Panc1 (cell line): Measurements from ENCODE around the gene PLEKHG4B. TPM values are rescaled to one million over a fixed set of nuclear protein-coding genes. Genes with fewer than 3 reads are reported as not detected.

Source experiments
- ATAC-seq: fragments of 200-7000 bp; cut with Tn5 transposase; 2 replicates; pipeline ENCODE4 v1.9.1; 2020; ENCODE audit warnings: mild to moderate bottlenecking, moderate library complexity
- BruUV-seq: library from RNA; stranded (reverse); fragments of 400-500 nt; replicated peaks from 2 replicates; lab custom pipeline; 2021; lab: Mats Ljungman, UMichigan
- CTCF ChIA-PET: fragments of 300-600 bp; sonication (Branson Sonifier 250); formaldehyde crosslinking; loops from one replicate; lab custom pipeline; 2022; ENCODE audit warnings: antibody characterized with exemption; lab: Charles Lee
- POLR2A ChIA-PET: fragments of 300-600 bp; sonication (Branson Sonifier 250); formaldehyde crosslinking; loops from one replicate; lab custom pipeline; 2022; ENCODE audit warnings: antibody characterized with exemption; lab: Charles Lee
- DNase-seq: peaks from one replicate; pipeline ENCODE4 v3.0.0-alpha.2; 2010; ENCODE audit warnings: low read depth, low spot score
- H3K27ac ChIP-seq: 2 replicates; pipeline ENCODE4 v1.5.1; 2011; ENCODE audit warnings: mild to moderate bottlenecking, low read length, inconsistent platforms
- H3K27me3 ChIP-seq: fragments of 200-500 bp; sonication (Bioruptor generic); 2 replicates; pipeline ENCODE4 v1.6.0; 2014; ENCODE audit warnings: low read length, inconsistent platforms; ENCODE audit not compliant: control insufficient read depth, insufficient read depth
- H3K36me3 ChIP-seq: fragments of 200-500 bp; sonication (Bioruptor generic); 2 replicates; pipeline ENCODE4 v1.5.1; 2014; ENCODE audit warnings: inconsistent platforms, mild to moderate bottlenecking, low read length, moderate library complexity; ENCODE audit not compliant: control insufficient read depth, insufficient read depth
- H3K4me1 ChIP-seq: 2 replicates; pipeline ENCODE4 v1.5.1; 2011; ENCODE audit warnings: inconsistent platforms, mild to moderate bottlenecking, low read length, moderate library complexity; ENCODE audit not compliant: control insufficient read depth, insufficient read depth
- H3K4me3 ChIP-seq, 2 experiments: 2 replicates each; pipeline ENCODE4 v1.5.1; 2011 to 2012; ENCODE audit warnings: low read depth in 2 of 2, low read length in 2 of 2, mild to moderate bottlenecking in 2 of 2, inconsistent platforms in 1 of 2, moderate library complexity in 1 of 2
- H3K9me3 ChIP-seq: fragments of 200-500 bp; sonication (Bioruptor generic); 2 replicates; pipeline ENCODE4 v1.5.1; 2014; ENCODE audit warnings: low read depth, mild to moderate bottlenecking, inconsistent platforms, low read length, moderate library complexity; ENCODE audit not compliant: control insufficient read depth, insufficient read depth
- POLR2AphosphoS5 ChIP-seq: IDR thresholded peaks from 2 replicates; pipeline ENCODE4 v1.6.1; 2012; ENCODE audit warnings: mild to moderate bottlenecking, low read depth, low read length, moderate library complexity
- SIN3A ChIP-seq: IDR thresholded peaks from 2 replicates; pipeline ENCODE4 v1.6.1; 2012; ENCODE audit warnings: low read depth, mild to moderate bottlenecking, low read length, moderate library complexity, borderline replicate concordance; ENCODE audit not compliant: insufficient read depth
- TCF7L2 ChIP-seq: IDR thresholded peaks from 2 replicates; pipeline ENCODE4 v1.6.1; 2011; ENCODE audit warnings: mild to moderate bottlenecking, low read depth, low read length, inconsistent platforms
- in situ Hi-C: cut with HindIII; loops from 2 replicates; pipeline ENCODE4 v1.10.0; 2016; ENCODE audit warnings: low sequenced_read_pairs, low pct_unique_long_range_greater_than_20kb
- intact Hi-C: fragments of 100-400 bp; cut with micrococcal nuclease; formaldehyde crosslinking; loops from one replicate; pipeline ENCODE4 v1.10.0; 2022; ENCODE audit not compliant: unreplicated experiment
- total RNA-seq: library from RNA; stranded (reverse); gene quantifications from one replicate; pipeline ENCODE4 v1.2.1, GENCODE V29; 2021; ENCODE audit not compliant: unreplicated experiment
- TF ChIP-seq, protein P1 (sequence below): fragments of 450-650 bp; IDR thresholded peaks from 2 replicates; pipeline ENCODE4 v1.5.1; 2017; ENCODE audit warnings: mild to moderate bottlenecking
- TF ChIP-seq, protein P2 (sequence below), 2 experiments: IDR thresholded peaks; 2 replicates each; pipeline ENCODE4 v1.6.1; 2011 to 2012; ENCODE audit warnings: low read depth in 2 of 2, control low read depth in 1 of 2, low read length in 1 of 2, mild to moderate bottlenecking in 1 of 2, moderate library complexity in 1 of 2; ENCODE audit not compliant: insufficient read depth in 1 of 2

Gene PLEKHG4B
- total RNA-seq, 1 experiment from 2014 or later: 8.9 TPM

DNA sequence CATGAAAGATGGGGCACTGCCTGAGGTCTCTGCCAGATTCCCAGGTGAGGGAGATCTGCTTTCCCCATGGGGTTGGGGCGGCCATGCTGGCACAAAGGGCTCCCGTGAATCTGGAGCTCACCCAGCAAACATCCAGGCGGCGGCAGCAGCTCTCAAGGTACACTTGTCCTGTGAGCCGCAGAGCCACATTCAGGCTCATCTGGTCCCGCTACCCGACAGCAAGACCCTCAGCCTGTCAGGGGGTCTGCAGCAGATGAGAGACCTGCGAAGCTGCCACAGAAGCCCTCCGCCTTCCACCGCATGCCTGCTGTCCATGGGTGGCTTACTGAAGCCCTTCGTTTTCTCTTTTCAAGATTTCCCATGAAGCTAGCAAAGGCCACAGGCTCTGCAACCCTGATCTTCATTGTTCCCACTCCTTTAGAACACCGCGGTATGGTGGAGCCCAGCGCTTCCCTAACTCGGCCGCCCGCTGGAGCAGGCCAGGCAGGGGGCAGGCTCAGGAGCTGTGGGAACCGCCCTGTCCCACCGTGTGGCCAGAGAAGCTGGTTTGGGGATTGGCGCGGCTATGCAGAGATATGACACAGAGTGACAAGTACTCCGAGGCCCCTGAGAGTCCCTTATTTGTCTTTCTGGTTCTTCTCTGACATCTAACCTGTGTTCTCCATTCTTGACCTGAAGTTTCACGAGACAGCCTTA lies 108.1 kb downstream of the PLEKHG4B start:
- Histone ChIP-seq H3K27me3 (no peaks in the 10 kb centered on the region), H3K36me3 (no peaks in the 10 kb centered on the region), H3K4me1 (peaks cover 4% of the 10 kb centered on the region; the same call in 1 of the 2 replicates), H3K9me3 (no peaks in the 10 kb centered on the region), H3K4me3 (no peak overlapping the region), H3K27ac (no peak overlapping the region)
- no peak for DNase-seq
- in situ Hi-C loops: no loop called here
- ChIA-PET CTCF (interaction anchor here (0.7 kb wide), 1 partner anchor 792 kb away, joined by 8 read pairs; no protein-coding TSS in a partner anchor), POLR2A (no interaction called here)
- ATAC-seq: no peak
- BruUV-seq: no TSS peak
- intact Hi-C loops: no loop called here
- no peak for TF ChIP-seq SIN3A
- TF ChIP-seq, protein P1, sequence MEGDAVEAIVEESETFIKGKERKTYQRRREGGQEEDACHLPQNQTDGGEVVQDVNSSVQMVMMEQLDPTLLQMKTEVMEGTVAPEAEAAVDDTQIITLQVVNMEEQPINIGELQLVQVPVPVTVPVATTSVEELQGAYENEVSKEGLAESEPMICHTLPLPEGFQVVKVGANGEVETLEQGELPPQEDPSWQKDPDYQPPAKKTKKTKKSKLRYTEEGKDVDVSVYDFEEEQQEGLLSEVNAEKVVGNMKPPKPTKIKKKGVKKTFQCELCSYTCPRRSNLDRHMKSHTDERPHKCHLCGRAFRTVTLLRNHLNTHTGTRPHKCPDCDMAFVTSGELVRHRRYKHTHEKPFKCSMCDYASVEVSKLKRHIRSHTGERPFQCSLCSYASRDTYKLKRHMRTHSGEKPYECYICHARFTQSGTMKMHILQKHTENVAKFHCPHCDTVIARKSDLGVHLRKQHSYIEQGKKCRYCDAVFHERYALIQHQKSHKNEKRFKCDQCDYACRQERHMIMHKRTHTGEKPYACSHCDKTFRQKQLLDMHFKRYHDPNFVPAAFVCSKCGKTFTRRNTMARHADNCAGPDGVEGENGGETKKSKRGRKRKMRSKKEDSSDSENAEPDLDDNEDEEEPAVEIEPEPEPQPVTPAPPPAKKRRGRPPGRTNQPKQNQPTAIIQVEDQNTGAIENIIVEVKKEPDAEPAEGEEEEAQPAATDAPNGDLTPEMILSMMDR: no peak

DNA sequence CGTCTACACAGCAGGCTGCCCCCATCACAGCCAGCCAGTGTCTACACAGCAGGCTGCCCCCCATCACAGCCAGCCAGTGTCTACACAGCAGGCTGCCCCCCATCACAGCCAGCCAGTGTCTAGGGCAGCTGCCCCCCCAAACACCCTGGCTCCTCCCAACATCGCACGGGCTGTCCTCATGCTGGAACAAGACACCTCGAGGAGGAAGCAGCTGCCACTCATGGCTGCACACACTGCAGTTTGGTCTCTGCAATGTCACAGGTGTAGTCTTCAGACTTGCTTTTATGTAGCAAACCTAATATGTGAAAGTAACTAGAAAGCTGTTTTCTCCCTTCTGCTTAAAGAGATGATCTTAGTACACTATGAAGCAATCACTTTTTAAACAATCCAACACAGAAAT lies 109.0 kb downstream of the PLEKHG4B start:
- no TSS peak for BruUV-seq

More for the DNA sequence above, 109.0 kb downstream of the PLEKHG4B start:
- H3K4me3 ChIP-seq: no peak overlapping the region
- TF ChIP-seq, protein P1: no peak
- TF ChIP-seq POLR2AphosphoS5 (no peak), SIN3A (no peak), TCF7L2 (no peak)
- TF ChIP-seq, protein P2, sequence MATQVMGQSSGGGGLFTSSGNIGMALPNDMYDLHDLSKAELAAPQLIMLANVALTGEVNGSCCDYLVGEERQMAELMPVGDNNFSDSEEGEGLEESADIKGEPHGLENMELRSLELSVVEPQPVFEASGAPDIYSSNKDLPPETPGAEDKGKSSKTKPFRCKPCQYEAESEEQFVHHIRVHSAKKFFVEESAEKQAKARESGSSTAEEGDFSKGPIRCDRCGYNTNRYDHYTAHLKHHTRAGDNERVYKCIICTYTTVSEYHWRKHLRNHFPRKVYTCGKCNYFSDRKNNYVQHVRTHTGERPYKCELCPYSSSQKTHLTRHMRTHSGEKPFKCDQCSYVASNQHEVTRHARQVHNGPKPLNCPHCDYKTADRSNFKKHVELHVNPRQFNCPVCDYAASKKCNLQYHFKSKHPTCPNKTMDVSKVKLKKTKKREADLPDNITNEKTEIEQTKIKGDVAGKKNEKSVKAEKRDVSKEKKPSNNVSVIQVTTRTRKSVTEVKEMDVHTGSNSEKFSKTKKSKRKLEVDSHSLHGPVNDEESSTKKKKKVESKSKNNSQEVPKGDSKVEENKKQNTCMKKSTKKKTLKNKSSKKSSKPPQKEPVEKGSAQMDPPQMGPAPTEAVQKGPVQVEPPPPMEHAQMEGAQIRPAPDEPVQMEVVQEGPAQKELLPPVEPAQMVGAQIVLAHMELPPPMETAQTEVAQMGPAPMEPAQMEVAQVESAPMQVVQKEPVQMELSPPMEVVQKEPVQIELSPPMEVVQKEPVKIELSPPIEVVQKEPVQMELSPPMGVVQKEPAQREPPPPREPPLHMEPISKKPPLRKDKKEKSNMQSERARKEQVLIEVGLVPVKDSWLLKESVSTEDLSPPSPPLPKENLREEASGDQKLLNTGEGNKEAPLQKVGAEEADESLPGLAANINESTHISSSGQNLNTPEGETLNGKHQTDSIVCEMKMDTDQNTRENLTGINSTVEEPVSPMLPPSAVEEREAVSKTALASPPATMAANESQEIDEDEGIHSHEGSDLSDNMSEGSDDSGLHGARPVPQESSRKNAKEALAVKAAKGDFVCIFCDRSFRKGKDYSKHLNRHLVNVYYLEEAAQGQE (IDR thresholded peaks at IDR 0.05; ENCODE audit: insufficient read depth in 1 of 2, low read depth in 2 of 2, low read length in 1 of 2): no peak
- ATAC-seq (no peak), DNase-seq (no peak)
- ChIA-PET CTCF (no interaction called here), POLR2A (interaction anchor here (0.5 kb wide), 1 partner anchor 10 kb away, joined by 4 read pairs; the partner anchor contains the start of gene LRRC14B)
- peaks cover 3% of the 10 kb centered on the region for H3K4me1 ChIP-seq
- in situ Hi-C loops (no loop called here), intact Hi-C loops (no loop called here)
- no peaks in the 10 kb centered on the region for H3K9me3 ChIP-seq
- no peaks in the 10 kb centered on the region for H3K27me3 ChIP-seq
- no peak overlapping the region for H3K27ac ChIP-seq
- H3K36me3 ChIP-seq: no peaks in the 10 kb centered on the region
